OCI-M1 (cell line): ENCODE results near the gene EMC1.

ENCODE experiments used
- DNase-seq: peaks from one replicate; lab custom pipeline; 2025; lab: John Stamatoyannopoulos, UW

The EMC1 gene

DNA sequence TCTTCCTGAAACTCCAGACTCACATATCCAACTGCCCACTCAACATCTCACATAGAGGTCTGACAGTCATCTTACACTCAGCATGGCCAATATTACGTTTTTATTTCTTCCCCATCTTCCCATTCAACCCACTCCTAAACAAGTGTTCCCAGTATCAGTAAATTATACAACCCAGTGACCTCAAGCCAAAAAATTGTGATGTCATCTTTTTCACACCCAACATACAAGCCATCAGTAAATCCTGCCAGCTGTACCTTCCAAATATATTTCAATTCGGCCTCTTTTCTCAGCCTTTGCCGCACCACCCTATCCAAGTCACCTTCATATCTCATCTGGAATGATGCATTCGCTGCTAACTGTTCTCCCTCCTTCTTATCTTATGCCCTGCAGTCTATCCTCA lies 60.9 kb downstream of the EMC1 start:
- DNase-seq = no peak

DNA sequence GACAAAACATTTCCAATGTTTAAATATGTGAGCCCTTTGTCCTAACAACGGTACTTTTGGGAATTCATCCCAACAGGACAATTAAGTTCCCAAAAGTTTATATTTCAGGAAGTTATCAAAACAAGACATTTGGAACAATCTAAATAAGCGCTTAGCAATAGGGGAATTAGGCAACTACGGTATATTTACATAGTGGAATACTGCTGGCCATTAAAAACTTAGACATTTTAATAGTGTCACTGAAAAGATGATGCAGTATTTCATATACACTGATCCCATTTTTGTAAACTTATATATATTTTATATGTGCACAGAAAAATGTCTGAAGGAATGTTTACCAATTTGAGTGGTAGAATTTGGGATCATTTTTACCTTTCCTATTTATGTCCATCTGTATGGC lies 62.1 kb downstream of the EMC1 start:
- no peak for DNase-seq

DNA sequence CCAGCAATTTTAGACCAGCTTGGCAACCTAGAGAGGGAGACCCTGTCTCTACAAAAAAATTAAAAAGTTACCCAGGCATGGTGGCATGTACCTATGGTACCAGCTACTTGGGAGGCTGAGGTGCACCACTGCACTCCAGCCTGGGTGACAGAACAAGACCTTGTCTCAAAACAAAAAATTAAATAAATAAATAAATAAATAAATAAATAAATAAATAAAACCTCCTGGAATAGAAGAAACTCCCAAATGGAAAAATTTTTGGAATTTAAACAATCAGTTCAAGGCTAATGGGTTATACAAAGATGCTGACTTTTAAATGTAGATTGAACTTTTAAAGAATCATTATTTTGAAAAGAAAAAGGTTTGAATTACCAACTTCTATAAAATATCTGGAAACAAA lies 63.5 kb downstream of the EMC1 start:
- no peak for DNase-seq

DNA sequence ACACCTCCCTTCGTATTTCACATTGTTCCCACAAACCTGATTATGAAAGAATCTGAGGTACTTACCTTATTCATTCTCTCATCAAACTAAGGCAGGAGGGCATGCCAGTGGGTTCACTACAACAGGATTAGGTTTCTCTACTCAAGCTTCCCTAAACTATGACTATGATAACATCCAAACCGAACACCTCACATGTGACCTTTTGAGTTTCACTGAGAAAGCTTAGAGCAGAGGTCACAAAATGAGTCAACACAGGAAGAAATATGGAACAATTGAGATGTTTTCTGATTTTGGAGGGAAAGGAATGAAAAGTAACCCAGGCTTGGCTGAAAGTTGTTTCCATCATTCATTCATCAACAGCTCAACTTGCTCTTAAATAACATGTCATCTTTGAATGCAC lies 65.3 kb downstream of the EMC1 start:
- DNase-seq = no peak

- no peak for DNase-seq
Observed at GRCh38 chr1:19182223-19182622, 69.1 kb downstream of the EMC1 start.

- DNase-seq = peak; percentile 56
Observed at GRCh38 chr1:19180265-19180657, 71.1 kb downstream of the EMC1 start.

DNA sequence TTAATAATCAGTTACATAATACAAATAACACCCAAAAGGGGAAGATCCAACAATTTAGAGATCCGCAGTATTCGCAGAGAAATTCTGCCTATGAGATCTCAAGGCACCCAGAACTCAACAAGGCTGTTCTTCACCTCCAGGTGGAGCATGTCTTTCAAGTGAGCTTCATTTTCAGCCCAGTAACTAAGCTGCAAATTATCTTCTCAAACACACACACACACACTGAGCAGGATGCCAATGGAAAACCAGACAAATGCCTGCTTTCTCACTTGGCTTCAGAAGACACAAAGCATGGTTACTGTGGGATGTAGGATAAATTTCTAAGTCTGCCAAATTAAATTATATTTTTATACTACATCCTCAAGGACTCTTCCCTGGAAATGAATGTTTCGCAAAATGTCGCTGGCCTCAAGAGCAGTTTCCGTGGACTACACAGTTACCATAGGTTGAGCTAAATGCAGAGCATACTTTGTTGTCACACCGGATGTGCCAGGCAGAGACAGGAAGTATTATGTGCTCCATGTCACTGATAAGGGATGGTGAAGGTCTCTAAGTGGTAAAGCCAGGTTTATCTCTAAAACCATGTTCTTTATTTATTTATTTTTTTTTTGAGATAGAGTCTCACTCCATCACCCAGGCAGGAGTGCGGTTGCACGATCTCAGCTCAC lies 71.6 kb downstream of the EMC1 start:
- DNase-seq = peak; percentile 91

DNA sequence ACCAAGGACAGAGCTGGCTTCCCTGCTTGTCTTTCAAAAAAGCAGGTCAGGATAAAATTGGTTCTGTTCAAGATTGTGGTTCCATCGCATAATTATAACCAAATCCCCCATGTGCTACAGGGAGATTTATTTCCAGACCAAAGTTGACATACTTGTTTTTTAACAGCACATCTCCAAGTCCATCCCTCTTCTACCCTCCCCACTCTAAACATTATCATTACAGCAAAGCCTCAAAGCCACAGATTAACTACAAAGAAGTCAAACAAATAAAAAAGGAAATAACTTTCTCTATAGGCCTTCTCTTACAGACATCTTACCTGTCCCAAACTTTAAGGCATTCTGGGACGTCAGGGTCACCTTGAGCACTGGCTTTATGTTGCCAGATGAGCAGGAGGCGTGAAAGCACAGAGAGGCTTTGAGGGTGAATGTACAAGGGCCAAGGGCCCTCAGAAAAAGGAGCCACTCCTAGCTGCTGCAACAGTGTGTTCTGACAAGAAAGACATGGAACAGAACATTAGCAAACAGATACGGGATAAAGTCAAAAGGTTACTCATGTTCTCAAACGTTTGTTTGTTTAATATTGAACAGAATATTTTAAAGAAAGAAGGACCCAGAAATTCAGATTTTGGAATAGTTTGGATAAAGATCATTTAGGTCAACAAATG lies 72.5 kb downstream of the EMC1 start:
- DNase-seq = peak; percentile 32

GRCh38 chr1:19177811-19178210 lies 73.5 kb downstream of the EMC1 start:
- no peak for DNase-seq

GRCh38 chr1:19169642-19170041 lies 81.7 kb downstream of the EMC1 start:
- peak; percentile 2 for DNase-seq

DNA sequence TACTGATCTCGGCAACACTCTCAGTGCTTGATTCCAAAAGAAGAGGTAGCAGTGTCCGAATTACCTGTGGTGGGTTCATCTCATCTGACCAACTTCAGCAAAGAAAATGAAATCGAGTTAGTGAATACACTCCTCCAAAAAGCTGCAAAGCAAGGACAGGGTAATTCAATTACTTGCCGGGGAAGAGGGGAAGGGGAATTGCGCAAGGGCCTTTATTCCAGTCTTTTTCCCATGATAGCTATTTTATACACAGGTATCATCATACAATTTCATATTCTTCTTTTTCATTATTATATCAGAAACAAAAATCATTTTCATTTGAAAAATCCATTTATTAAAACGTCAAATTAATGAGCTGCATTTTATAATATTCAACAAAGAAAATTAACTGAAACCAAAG lies 84.2 kb downstream of the EMC1 start:
- no peak for DNase-seq

GRCh38 chr1:19166066-19166465 lies 85.3 kb downstream of the EMC1 start:
- no peak for DNase-seq
